ENCODE data around the gene HS3ST5.

DNA sequence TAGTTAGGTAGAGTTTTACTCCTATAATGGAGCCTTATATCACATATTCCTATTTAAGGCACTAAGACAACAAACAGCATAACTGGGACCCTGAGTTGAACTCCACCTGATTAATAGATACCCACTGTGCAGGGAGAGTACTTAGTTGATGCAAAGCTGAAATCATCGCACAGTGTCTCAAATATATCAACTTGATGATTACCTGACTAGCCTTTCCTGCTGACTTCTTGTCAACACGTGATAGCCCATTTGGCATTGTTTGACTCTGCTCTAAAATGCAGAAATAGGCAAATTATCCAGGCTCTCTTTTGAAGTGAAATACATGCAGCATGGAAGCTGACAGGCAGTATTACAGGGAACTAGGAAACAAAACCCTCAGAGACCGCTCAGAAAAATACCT, 217.2 kb downstream of the HS3ST5 start:
- TF ChIP-seq POLR2A (IDR thresholded peaks at IDR 0.05), result no peak
- TF ChIP-seq, protein P1, sequence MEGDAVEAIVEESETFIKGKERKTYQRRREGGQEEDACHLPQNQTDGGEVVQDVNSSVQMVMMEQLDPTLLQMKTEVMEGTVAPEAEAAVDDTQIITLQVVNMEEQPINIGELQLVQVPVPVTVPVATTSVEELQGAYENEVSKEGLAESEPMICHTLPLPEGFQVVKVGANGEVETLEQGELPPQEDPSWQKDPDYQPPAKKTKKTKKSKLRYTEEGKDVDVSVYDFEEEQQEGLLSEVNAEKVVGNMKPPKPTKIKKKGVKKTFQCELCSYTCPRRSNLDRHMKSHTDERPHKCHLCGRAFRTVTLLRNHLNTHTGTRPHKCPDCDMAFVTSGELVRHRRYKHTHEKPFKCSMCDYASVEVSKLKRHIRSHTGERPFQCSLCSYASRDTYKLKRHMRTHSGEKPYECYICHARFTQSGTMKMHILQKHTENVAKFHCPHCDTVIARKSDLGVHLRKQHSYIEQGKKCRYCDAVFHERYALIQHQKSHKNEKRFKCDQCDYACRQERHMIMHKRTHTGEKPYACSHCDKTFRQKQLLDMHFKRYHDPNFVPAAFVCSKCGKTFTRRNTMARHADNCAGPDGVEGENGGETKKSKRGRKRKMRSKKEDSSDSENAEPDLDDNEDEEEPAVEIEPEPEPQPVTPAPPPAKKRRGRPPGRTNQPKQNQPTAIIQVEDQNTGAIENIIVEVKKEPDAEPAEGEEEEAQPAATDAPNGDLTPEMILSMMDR (IDR thresholded peaks at IDR 0.05), result no peak
